Panc1 (cell line): ENCODE data around the gene ALG2. TPM values are rescaled to one million over a fixed set of nuclear protein-coding genes. Genes with fewer than 3 reads are reported as not detected.

Source experiments
- ATAC-seq: fragments of 200-7000 bp; cut with Tn5 transposase; 2 replicates; pipeline ENCODE4 v1.9.1; 2020; ENCODE audit warnings: mild to moderate bottlenecking, moderate library complexity
- BruUV-seq: library from RNA; stranded (reverse); fragments of 400-500 nt; replicated peaks from 2 replicates; lab custom pipeline; 2021; lab: Mats Ljungman, UMichigan
- CTCF ChIA-PET: fragments of 300-600 bp; sonication (Branson Sonifier 250); formaldehyde crosslinking; loops from one replicate; lab custom pipeline; 2022; ENCODE audit warnings: antibody characterized with exemption; lab: Charles Lee
- POLR2A ChIA-PET: fragments of 300-600 bp; sonication (Branson Sonifier 250); formaldehyde crosslinking; loops from one replicate; lab custom pipeline; 2022; ENCODE audit warnings: antibody characterized with exemption; lab: Charles Lee
- DNase-seq: peaks from one replicate; pipeline ENCODE4 v3.0.0-alpha.2; 2010; ENCODE audit warnings: low read depth, low spot score
- H3K27ac ChIP-seq: 2 replicates; pipeline ENCODE4 v1.5.1; 2011; ENCODE audit warnings: mild to moderate bottlenecking, low read length, inconsistent platforms
- H3K27me3 ChIP-seq: fragments of 200-500 bp; sonication (Bioruptor generic); 2 replicates; pipeline ENCODE4 v1.6.0; 2014; ENCODE audit warnings: low read length, inconsistent platforms; ENCODE audit not compliant: control insufficient read depth, insufficient read depth
- H3K36me3 ChIP-seq: fragments of 200-500 bp; sonication (Bioruptor generic); 2 replicates; pipeline ENCODE4 v1.5.1; 2014; ENCODE audit warnings: inconsistent platforms, mild to moderate bottlenecking, low read length, moderate library complexity; ENCODE audit not compliant: control insufficient read depth, insufficient read depth
- H3K4me1 ChIP-seq: 2 replicates; pipeline ENCODE4 v1.5.1; 2011; ENCODE audit warnings: inconsistent platforms, mild to moderate bottlenecking, low read length, moderate library complexity; ENCODE audit not compliant: control insufficient read depth, insufficient read depth
- H3K4me3 ChIP-seq, 2 experiments: 2 replicates each; pipeline ENCODE4 v1.5.1; 2011 to 2012; ENCODE audit warnings: low read depth in 2 of 2, low read length in 2 of 2, mild to moderate bottlenecking in 2 of 2, inconsistent platforms in 1 of 2, moderate library complexity in 1 of 2
- H3K9me3 ChIP-seq: fragments of 200-500 bp; sonication (Bioruptor generic); 2 replicates; pipeline ENCODE4 v1.5.1; 2014; ENCODE audit warnings: low read depth, mild to moderate bottlenecking, inconsistent platforms, low read length, moderate library complexity; ENCODE audit not compliant: control insufficient read depth, insufficient read depth
- POLR2AphosphoS5 ChIP-seq: IDR thresholded peaks from 2 replicates; pipeline ENCODE4 v1.6.1; 2012; ENCODE audit warnings: mild to moderate bottlenecking, low read depth, low read length, moderate library complexity
- SIN3A ChIP-seq: IDR thresholded peaks from 2 replicates; pipeline ENCODE4 v1.6.1; 2012; ENCODE audit warnings: low read depth, mild to moderate bottlenecking, low read length, moderate library complexity, borderline replicate concordance; ENCODE audit not compliant: insufficient read depth
- TCF7L2 ChIP-seq: IDR thresholded peaks from 2 replicates; pipeline ENCODE4 v1.6.1; 2011; ENCODE audit warnings: mild to moderate bottlenecking, low read depth, low read length, inconsistent platforms
- in situ Hi-C: cut with HindIII; loops from 2 replicates; pipeline ENCODE4 v1.10.0; 2016; ENCODE audit warnings: low sequenced_read_pairs, low pct_unique_long_range_greater_than_20kb
- intact Hi-C: fragments of 100-400 bp; cut with micrococcal nuclease; formaldehyde crosslinking; loops from one replicate; pipeline ENCODE4 v1.10.0; 2022; ENCODE audit not compliant: unreplicated experiment
- total RNA-seq: library from RNA; stranded (reverse); gene quantifications from one replicate; pipeline ENCODE4 v1.2.1, GENCODE V29; 2021; ENCODE audit not compliant: unreplicated experiment
- TF ChIP-seq, protein P1 (sequence below), 2 experiments: IDR thresholded peaks; 2 replicates each; pipeline ENCODE4 v1.6.1; 2011 to 2012; ENCODE audit warnings: low read depth in 2 of 2, control low read depth in 1 of 2, low read length in 1 of 2, mild to moderate bottlenecking in 1 of 2, moderate library complexity in 1 of 2; ENCODE audit not compliant: insufficient read depth in 1 of 2
- TF ChIP-seq, protein P2 (sequence below): fragments of 450-650 bp; IDR thresholded peaks from 2 replicates; pipeline ENCODE4 v1.5.1; 2017; ENCODE audit warnings: mild to moderate bottlenecking

Gene ALG2
- total RNA-seq, 1 experiment from 2014 or later = 20.8 TPM

DNA sequence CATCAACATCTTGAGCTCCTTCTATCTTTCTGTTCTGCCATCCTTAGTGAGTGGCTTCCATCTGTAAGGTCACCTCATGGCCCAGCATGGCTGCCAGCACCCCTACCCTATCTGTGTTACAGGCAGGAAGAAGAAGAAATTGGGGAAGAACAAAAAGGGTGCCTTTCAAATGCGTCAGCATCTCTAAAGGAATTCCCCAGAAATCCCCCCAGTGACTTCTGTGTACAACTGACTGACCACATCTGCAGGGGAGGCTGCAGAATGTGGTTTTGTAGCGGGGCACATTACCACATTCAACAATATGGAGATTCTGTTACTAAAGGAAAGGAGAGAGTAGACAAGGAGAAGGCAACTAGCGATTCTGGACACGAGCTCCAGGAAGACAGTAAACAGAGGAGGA lies 40.1 kb downstream of the ALG2 start:
- CTCF ChIA-PET = no interaction called here
- POLR2A ChIA-PET = no interaction called here
- no peaks in the 10 kb centered on the region for H3K4me1 ChIP-seq
- no peaks in the 10 kb centered on the region for H3K9me3 ChIP-seq
- H3K27me3 ChIP-seq = no peaks in the 10 kb centered on the region
- in situ Hi-C loops = no loop called here
- intact Hi-C loops = loop anchor here (10.0 kb wide), 1 partner anchor 623 kb away; no protein-coding TSS in a partner anchor
- no peaks in the 10 kb centered on the region for H3K36me3 ChIP-seq
- no peak for DNase-seq
- no peak overlapping the region for H3K27ac ChIP-seq
- no peak for TF ChIP-seq POLR2AphosphoS5
- TF ChIP-seq TCF7L2 = no peak
- TF ChIP-seq, protein P1, sequence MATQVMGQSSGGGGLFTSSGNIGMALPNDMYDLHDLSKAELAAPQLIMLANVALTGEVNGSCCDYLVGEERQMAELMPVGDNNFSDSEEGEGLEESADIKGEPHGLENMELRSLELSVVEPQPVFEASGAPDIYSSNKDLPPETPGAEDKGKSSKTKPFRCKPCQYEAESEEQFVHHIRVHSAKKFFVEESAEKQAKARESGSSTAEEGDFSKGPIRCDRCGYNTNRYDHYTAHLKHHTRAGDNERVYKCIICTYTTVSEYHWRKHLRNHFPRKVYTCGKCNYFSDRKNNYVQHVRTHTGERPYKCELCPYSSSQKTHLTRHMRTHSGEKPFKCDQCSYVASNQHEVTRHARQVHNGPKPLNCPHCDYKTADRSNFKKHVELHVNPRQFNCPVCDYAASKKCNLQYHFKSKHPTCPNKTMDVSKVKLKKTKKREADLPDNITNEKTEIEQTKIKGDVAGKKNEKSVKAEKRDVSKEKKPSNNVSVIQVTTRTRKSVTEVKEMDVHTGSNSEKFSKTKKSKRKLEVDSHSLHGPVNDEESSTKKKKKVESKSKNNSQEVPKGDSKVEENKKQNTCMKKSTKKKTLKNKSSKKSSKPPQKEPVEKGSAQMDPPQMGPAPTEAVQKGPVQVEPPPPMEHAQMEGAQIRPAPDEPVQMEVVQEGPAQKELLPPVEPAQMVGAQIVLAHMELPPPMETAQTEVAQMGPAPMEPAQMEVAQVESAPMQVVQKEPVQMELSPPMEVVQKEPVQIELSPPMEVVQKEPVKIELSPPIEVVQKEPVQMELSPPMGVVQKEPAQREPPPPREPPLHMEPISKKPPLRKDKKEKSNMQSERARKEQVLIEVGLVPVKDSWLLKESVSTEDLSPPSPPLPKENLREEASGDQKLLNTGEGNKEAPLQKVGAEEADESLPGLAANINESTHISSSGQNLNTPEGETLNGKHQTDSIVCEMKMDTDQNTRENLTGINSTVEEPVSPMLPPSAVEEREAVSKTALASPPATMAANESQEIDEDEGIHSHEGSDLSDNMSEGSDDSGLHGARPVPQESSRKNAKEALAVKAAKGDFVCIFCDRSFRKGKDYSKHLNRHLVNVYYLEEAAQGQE (IDR thresholded peaks at IDR 0.05; ENCODE audit: insufficient read depth in 1 of 2, low read depth in 2 of 2, low read length in 1 of 2) = no peak
- TF ChIP-seq, protein P2, sequence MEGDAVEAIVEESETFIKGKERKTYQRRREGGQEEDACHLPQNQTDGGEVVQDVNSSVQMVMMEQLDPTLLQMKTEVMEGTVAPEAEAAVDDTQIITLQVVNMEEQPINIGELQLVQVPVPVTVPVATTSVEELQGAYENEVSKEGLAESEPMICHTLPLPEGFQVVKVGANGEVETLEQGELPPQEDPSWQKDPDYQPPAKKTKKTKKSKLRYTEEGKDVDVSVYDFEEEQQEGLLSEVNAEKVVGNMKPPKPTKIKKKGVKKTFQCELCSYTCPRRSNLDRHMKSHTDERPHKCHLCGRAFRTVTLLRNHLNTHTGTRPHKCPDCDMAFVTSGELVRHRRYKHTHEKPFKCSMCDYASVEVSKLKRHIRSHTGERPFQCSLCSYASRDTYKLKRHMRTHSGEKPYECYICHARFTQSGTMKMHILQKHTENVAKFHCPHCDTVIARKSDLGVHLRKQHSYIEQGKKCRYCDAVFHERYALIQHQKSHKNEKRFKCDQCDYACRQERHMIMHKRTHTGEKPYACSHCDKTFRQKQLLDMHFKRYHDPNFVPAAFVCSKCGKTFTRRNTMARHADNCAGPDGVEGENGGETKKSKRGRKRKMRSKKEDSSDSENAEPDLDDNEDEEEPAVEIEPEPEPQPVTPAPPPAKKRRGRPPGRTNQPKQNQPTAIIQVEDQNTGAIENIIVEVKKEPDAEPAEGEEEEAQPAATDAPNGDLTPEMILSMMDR = no peak
- TF ChIP-seq SIN3A = no peak
- no TSS peak for BruUV-seq
- ATAC-seq = no peak
- no peak overlapping the region for H3K4me3 ChIP-seq

DNA sequence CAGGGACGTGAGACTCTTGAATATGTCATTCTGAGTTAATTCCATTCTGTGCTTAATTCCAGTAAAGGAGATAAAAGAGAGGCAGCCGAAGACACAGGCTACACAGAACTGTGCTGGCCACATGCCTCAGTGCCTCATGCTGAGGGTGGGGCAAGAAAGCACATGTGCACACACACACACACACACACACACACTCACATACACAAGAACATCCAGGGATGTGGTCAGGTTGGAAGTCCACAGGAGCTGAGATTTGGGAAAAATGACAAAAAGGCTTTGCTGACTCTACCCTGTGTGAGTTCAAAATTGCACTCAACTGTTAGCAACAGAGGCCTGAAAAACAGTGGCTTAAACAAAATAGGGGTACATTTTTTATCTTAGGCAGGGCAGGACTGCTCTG lies 40.5 kb downstream of the ALG2 start:
- in situ Hi-C loops (no loop called here), intact Hi-C loops (loop anchor here (10.0 kb wide), 1 partner anchor 624 kb away; no protein-coding TSS in a partner anchor)
- DNase-seq (no peak), ATAC-seq (no peak)
- ChIA-PET CTCF (no interaction called here), POLR2A (no interaction called here)
- Histone ChIP-seq H3K27me3 (no peaks in the 10 kb centered on the region), H3K9me3 (no peaks in the 10 kb centered on the region), H3K4me3 (no peak overlapping the region), H3K4me1 (no peaks in the 10 kb centered on the region), H3K27ac (no peak overlapping the region), H3K36me3 (no peaks in the 10 kb centered on the region)
- TF ChIP-seq, protein P1 (IDR thresholded peaks at IDR 0.05; ENCODE audit: insufficient read depth in 1 of 2, low read depth in 2 of 2, low read length in 1 of 2) = no peak
- TF ChIP-seq SIN3A (no peak), TCF7L2 (no peak), POLR2AphosphoS5 (no peak)
- TF ChIP-seq, protein P2 = no peak
- no TSS peak for BruUV-seq
